ENCODE measurements around the gene FBXL16. TPM values are rescaled to one million over a fixed set of nuclear protein-coding genes. Genes with fewer than 3 reads are reported as not detected.

FBXL16 gene
- polyA plus RNA-seq, 1 donor from 2014 or later = 3.4 TPM

DNA sequence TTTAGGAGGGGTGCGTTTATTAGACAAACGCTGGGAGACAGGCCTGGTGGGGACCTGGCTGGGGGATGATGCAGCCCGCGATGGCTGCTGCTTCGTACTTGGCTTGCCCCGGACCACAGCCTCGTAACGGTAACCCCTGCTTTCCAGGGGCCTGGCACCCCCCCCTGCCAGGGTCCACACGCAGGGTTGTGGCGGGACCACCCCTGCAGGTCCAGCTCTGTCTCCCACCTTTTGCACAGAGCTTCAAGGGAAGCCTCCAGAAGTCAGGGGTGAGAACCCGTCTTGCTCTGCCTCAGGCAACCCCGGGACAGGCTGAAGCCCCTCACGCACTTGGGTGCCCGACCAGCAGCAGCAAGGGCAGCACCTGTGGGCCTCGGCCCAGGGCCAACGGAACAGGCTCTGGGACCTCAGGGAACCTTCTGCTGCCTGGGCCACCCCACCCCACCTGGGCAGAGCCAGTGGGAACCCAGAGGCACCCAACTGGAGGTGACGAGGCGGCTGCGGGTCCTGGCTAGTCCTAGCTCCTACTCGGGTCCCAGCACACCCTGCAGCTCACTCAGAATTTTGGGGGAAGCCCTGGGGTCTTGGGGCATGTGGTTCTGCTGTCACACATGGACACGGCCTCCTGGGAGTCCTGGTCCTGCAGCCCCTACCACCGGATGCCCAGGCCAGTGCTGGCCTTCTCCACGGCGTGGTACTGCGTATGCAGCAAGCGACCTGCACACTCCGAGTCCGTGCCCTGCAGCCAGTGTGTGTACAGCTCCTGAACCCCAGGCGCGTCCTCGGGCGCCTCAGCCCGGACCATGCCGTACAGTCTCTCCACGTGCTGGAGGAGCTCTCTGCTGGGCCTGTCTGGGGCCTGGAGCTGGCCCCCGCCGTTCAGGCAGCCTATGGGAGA lies 24.4 kb upstream of the FBXL16 start:
- Histone ChIP-seq H3K27ac (ENCODE audit: low read length) (no peak overlapping the region), H3K36me3 (ENCODE audit: insufficient read depth, low read length) (no peaks in the 10 kb centered on the region)
- no peak for TF ChIP-seq RAD21 (conservative IDR thresholded peaks at IDR 0.05)
- TF ChIP-seq, protein P1, sequence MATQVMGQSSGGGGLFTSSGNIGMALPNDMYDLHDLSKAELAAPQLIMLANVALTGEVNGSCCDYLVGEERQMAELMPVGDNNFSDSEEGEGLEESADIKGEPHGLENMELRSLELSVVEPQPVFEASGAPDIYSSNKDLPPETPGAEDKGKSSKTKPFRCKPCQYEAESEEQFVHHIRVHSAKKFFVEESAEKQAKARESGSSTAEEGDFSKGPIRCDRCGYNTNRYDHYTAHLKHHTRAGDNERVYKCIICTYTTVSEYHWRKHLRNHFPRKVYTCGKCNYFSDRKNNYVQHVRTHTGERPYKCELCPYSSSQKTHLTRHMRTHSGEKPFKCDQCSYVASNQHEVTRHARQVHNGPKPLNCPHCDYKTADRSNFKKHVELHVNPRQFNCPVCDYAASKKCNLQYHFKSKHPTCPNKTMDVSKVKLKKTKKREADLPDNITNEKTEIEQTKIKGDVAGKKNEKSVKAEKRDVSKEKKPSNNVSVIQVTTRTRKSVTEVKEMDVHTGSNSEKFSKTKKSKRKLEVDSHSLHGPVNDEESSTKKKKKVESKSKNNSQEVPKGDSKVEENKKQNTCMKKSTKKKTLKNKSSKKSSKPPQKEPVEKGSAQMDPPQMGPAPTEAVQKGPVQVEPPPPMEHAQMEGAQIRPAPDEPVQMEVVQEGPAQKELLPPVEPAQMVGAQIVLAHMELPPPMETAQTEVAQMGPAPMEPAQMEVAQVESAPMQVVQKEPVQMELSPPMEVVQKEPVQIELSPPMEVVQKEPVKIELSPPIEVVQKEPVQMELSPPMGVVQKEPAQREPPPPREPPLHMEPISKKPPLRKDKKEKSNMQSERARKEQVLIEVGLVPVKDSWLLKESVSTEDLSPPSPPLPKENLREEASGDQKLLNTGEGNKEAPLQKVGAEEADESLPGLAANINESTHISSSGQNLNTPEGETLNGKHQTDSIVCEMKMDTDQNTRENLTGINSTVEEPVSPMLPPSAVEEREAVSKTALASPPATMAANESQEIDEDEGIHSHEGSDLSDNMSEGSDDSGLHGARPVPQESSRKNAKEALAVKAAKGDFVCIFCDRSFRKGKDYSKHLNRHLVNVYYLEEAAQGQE (IDR thresholded peaks at IDR 0.05; ENCODE audit: borderline replicate concordance) = no peak
- TF ChIP-seq MXI1 (conservative IDR thresholded peaks at IDR 0.05; ENCODE audit: poor library complexity, severe bottlenecking) = no peak
- TF ChIP-seq EP300 (conservative IDR thresholded peaks at IDR 0.05; ENCODE audit: poor library complexity, severe bottlenecking) = no peak
- TF ChIP-seq EZH2 (IDR thresholded peaks at IDR 0.05; ENCODE audit: borderline replicate concordance, insufficient read depth, low read length, poor library complexity, severe bottlenecking) = no peak
- TF ChIP-seq, protein P2, sequence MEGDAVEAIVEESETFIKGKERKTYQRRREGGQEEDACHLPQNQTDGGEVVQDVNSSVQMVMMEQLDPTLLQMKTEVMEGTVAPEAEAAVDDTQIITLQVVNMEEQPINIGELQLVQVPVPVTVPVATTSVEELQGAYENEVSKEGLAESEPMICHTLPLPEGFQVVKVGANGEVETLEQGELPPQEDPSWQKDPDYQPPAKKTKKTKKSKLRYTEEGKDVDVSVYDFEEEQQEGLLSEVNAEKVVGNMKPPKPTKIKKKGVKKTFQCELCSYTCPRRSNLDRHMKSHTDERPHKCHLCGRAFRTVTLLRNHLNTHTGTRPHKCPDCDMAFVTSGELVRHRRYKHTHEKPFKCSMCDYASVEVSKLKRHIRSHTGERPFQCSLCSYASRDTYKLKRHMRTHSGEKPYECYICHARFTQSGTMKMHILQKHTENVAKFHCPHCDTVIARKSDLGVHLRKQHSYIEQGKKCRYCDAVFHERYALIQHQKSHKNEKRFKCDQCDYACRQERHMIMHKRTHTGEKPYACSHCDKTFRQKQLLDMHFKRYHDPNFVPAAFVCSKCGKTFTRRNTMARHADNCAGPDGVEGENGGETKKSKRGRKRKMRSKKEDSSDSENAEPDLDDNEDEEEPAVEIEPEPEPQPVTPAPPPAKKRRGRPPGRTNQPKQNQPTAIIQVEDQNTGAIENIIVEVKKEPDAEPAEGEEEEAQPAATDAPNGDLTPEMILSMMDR (IDR thresholded peaks at IDR 0.05; ENCODE audit: poor library complexity, severe bottlenecking) = no peak
- TF ChIP-seq SMC3 (conservative IDR thresholded peaks at IDR 0.05; ENCODE audit: poor library complexity) = no peak
- no peak for TF ChIP-seq TAF1 (IDR thresholded peaks at IDR 0.05; ENCODE audit: low read depth)
- no peak for TF ChIP-seq POLR2AphosphoS5 (IDR thresholded peaks at IDR 0.05)

DNA sequence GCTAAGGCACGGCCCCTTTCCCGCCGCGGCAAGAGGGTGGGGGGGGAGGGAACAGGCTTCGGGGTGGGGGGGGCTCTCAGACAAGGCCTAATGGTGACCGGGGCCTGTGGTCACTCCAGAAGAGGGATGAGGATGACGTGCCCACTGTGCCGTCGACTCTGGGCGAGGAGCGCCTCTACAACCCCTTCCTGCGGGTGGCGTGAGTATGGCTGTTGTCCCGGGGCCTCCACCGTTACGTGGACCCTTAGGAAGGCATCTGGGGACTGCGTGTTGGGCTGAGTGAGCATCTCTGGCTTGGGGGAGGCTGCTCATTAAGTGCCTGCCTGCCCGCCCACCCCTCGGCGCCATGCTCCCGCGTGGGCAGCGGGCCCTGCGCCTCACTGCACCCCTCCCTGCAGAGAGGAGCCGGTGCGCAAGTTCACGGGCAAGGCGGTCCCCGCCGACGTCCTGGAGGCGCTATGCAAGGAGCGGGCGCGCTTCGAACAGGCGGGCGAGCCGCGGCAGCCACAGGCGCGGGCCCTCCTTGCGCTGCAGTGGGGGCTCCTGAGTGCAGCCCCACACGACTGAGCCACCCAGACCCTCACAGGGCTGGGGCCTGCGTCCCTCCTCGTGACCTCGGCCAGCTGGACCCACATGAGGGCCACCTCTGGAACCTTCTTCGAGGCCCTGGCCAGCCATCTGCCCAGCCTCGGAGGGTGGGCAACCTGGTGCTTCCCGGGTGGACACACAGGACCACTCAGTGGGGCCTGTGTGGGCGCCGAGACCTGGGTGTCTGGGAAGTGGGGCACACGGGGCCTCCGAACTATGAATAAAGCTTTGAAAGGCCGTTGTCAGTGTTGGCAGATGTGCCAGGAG lies 23.5 kb upstream of the FBXL16 start:
- TF ChIP-seq, protein P1 (IDR thresholded peaks at IDR 0.05; ENCODE audit: borderline replicate concordance) = no peak
- no peak for TF ChIP-seq RAD21 (conservative IDR thresholded peaks at IDR 0.05)
- TF ChIP-seq EP300 (conservative IDR thresholded peaks at IDR 0.05; ENCODE audit: poor library complexity, severe bottlenecking) = no peak
- no peak for TF ChIP-seq POLR2AphosphoS5 (IDR thresholded peaks at IDR 0.05)
- TF ChIP-seq MXI1 (conservative IDR thresholded peaks at IDR 0.05; ENCODE audit: poor library complexity, severe bottlenecking) = no peak
- TF ChIP-seq TAF1 (IDR thresholded peaks at IDR 0.05; ENCODE audit: low read depth) = no peak
- no peak for TF ChIP-seq EZH2 (IDR thresholded peaks at IDR 0.05; ENCODE audit: borderline replicate concordance, insufficient read depth, low read length, poor library complexity, severe bottlenecking)
- TF ChIP-seq SMC3 (conservative IDR thresholded peaks at IDR 0.05; ENCODE audit: poor library complexity) = no peak
- TF ChIP-seq, protein P2 (IDR thresholded peaks at IDR 0.05; ENCODE audit: poor library complexity, severe bottlenecking) = no peak
- Histone ChIP-seq H3F3A (ENCODE audit: insufficient read depth, low read length, poor library complexity, severe bottlenecking) (no peaks in the 10 kb centered on the region), H3K4me3 (ENCODE audit: low read length) (peak overlapping the region; percentile 83), H2AFZ (ENCODE audit: low read depth, low read length) (no peak overlapping the region), H4K20me1 (ENCODE audit: insufficient read depth) (no peaks in the 10 kb centered on the region), H3K9me3 (ENCODE audit: low read length) (no peaks in the 10 kb centered on the region), H3K4me2 (ENCODE audit: low read length) (no peak overlapping the region), H3K9ac (ENCODE audit: low read length) (no peak overlapping the region), H3K27ac (ENCODE audit: low read length) (no peak overlapping the region), H3K79me2 (replicated peaks; ENCODE audit: insufficient read depth, low read length) (no peaks in the 10 kb centered on the region), H3K9me2 (ENCODE audit: insufficient read depth, low read length) (no peaks in the 10 kb centered on the region), H3K36me3 (ENCODE audit: insufficient read depth, low read length) (no peaks in the 10 kb centered on the region), H3K27me3 (ENCODE audit: insufficient read depth, low read depth, low read length) (peaks cover 7% of the 10 kb centered on the region)

More for the DNA sequence above, 24.4 kb upstream of the FBXL16 start:
- H3K9me2 ChIP-seq (ENCODE audit: insufficient read depth, low read length) = no peaks in the 10 kb centered on the region
- H3K79me2 ChIP-seq (replicated peaks; ENCODE audit: insufficient read depth, low read length) = no peaks in the 10 kb centered on the region
- no peak overlapping the region for H3K9ac ChIP-seq (ENCODE audit: low read length)
- no peak overlapping the region for H3K4me2 ChIP-seq (ENCODE audit: low read length)
- H4K20me1 ChIP-seq (ENCODE audit: insufficient read depth) = no peaks in the 10 kb centered on the region
- H2AFZ ChIP-seq (ENCODE audit: low read depth, low read length) = no peak overlapping the region
- no peak overlapping the region for H3K4me3 ChIP-seq (ENCODE audit: low read length)
- no peaks in the 10 kb centered on the region for H3K9me3 ChIP-seq (ENCODE audit: low read length)
- H3K27me3 ChIP-seq (ENCODE audit: insufficient read depth, low read depth, low read length) = peaks cover 7% of the 10 kb centered on the region
- no peaks in the 10 kb centered on the region for H3F3A ChIP-seq (ENCODE audit: insufficient read depth, low read length, poor library complexity, severe bottlenecking)
